ENCODE results near the gene CLEC4G.

The CLEC4G gene

GRCh38 chr19:7731615-7732014, 295 bp downstream of the CLEC4G start:
- H3K27ac ChIP-seq (replicated peaks): no peak overlapping the region
- H3K4me3 ChIP-seq (replicated peaks; ENCODE audit: insufficient read depth, low read length): no peak overlapping the region
- TF ChIP-seq SPI1 (IDR thresholded peaks at IDR 0.05; ENCODE audit: borderline replicate concordance, low read depth) (no peak), CTCF (IDR thresholded peaks at IDR 0.05; ENCODE audit: insufficient read depth, low read length) (no peak), REST (IDR thresholded peaks at IDR 0.05; ENCODE audit: insufficient replicate concordance, low read depth) (no peak), POLR2AphosphoS5 (IDR thresholded peaks at IDR 0.05; ENCODE audit: low read depth) (no peak), GABPA (IDR thresholded peaks at IDR 0.05; ENCODE audit: low read depth) (no peak)
- DNase-seq (ENCODE audit: low read depth in 1 of 2, low spot score in 1 of 2): no peak
- peaks cover 3% of the 10 kb centered on the region for H3K27me3 ChIP-seq (ENCODE audit: insufficient read depth, poor library complexity, severe bottlenecking)

- no peak overlapping the region for H3K4me3 ChIP-seq (replicated peaks; ENCODE audit: insufficient read depth, low read length)
- DNase-seq (ENCODE audit: low read depth in 1 of 2, low spot score in 1 of 2): no peak
- no peak for TF ChIP-seq CTCF (IDR thresholded peaks at IDR 0.05; ENCODE audit: insufficient read depth, low read length)
- no peak for TF ChIP-seq REST (IDR thresholded peaks at IDR 0.05; ENCODE audit: insufficient replicate concordance, low read depth)
- no peak for TF ChIP-seq POLR2AphosphoS5 (IDR thresholded peaks at IDR 0.05; ENCODE audit: low read depth)
- peaks cover 3% of the 10 kb centered on the region for H3K27me3 ChIP-seq (ENCODE audit: insufficient read depth, poor library complexity, severe bottlenecking)
- H3K27ac ChIP-seq (replicated peaks): no peak overlapping the region
Observed at GRCh38 chr19:7731218-7731595, 703 bp downstream of the CLEC4G start.

GRCh38 chr19:7730286-7731217, 1.4 kb downstream of the CLEC4G start:
- Histone ChIP-seq H3K4me3 (replicated peaks; ENCODE audit: insufficient read depth, low read length) (no peak overlapping the region), H3K27me3 (ENCODE audit: insufficient read depth, poor library complexity, severe bottlenecking) (peaks cover 3% of the 10 kb centered on the region), H3K27ac (replicated peaks) (no peak overlapping the region)
- TF ChIP-seq POLR2AphosphoS5 (IDR thresholded peaks at IDR 0.05; ENCODE audit: low read depth) (no peak), REST (IDR thresholded peaks at IDR 0.05; ENCODE audit: insufficient replicate concordance, low read depth) (no peak)
- DNase-seq (ENCODE audit: low read depth in 1 of 2, low spot score in 1 of 2): no peak

Data from HL-60 (cell line).